GM19099 (cell line): Measurements from ENCODE around the gene ATP11A.

Source experiments
- POLR2A ChIP-seq: IDR thresholded peaks from 3 replicates; pipeline ENCODE4 v1.6.1; 2011; ENCODE audit warnings: low read depth; ENCODE audit not compliant: insufficient read length; ENCODE audit errors: extremely low read depth

The ATP11A gene

GRCh38 chr13:112709825-112710783, 20.3 kb downstream of the ATP11A start:
- no peak for TF ChIP-seq POLR2A

- no peak for TF ChIP-seq POLR2A
Measured at GRCh38 chr13:112710855-112711527, 21.2 kb downstream of the ATP11A start.

GRCh38 chr13:112711528-112712265, 21.9 kb downstream of the ATP11A start:
- TF ChIP-seq POLR2A = no peak

- no peak for TF ChIP-seq POLR2A
Measured at GRCh38 chr13:112712451-112713207, 22.8 kb downstream of the ATP11A start.

- no peak for TF ChIP-seq POLR2A
Measured at GRCh38 chr13:112713517-112714253, 23.8 kb downstream of the ATP11A start.

- TF ChIP-seq POLR2A = no peak
Measured at GRCh38 chr13:112714376-112715174, 24.7 kb downstream of the ATP11A start.

GRCh38 chr13:112715210-112715609, 25.4 kb downstream of the ATP11A start:
- no peak for TF ChIP-seq POLR2A

- no peak for TF ChIP-seq POLR2A
Measured at GRCh38 chr13:112715715-112716460, 26.1 kb downstream of the ATP11A start.

GRCh38 chr13:112716461-112716820, 26.6 kb downstream of the ATP11A start:
- TF ChIP-seq POLR2A = no peak

- no peak for TF ChIP-seq POLR2A
Measured at GRCh38 chr13:112716841-112717520, 27.1 kb downstream of the ATP11A start.

- no peak for TF ChIP-seq POLR2A
Measured at GRCh38 chr13:112718318-112718717, 28.5 kb downstream of the ATP11A start.

- no peak for TF ChIP-seq POLR2A
Measured at GRCh38 chr13:112719016-112719415, 29.2 kb downstream of the ATP11A start.
